MCF 10A (cell line): ENCODE measurements around the gene LMAN2. TPM values are rescaled to one million over a fixed set of nuclear protein-coding genes. Genes with fewer than 3 reads are reported as not detected.

ENCODE experiments used
- BruUV-seq: library from RNA; stranded (reverse); fragments of 400-500 nt; replicated peaks from 2 replicates; lab custom pipeline; 2021; lab: Mats Ljungman, UMichigan
- CTCF ChIA-PET: fragments of 300-600 bp; sonication (Branson Sonifier 250); formaldehyde crosslinking; extraction: SDS; loops from one replicate; lab custom pipeline; 2021; ENCODE audit warnings: antibody characterized with exemption, inconsistent platforms; lab: Yijun Ruan, JAX
- POLR2A ChIA-PET: fragments of 300-600, 350-650 bp; sonication (Branson Sonifier 250); formaldehyde crosslinking; extraction: SDS; loops from one replicate; lab custom pipeline; 2020; ENCODE audit warnings: antibody characterized with exemption, inconsistent platforms; lab: Yijun Ruan, JAX
- DNase-seq: peaks from one replicate; pipeline ENCODE4 v3.0.0-alpha.2; 2018; ENCODE audit not compliant: unreplicated experiment
- H3K27ac Mint-ChIP-seq: one replicate; pipeline ENCODE4 v1.8.0; 2022; ENCODE audit warnings: mild to moderate bottlenecking, low read depth, mixed read lengths; ENCODE audit not compliant: unreplicated experiment
- H3K27me3 Mint-ChIP-seq: one replicate; pipeline ENCODE4 v1.8.0; 2022; ENCODE audit warnings: mixed read lengths; ENCODE audit not compliant: insufficient read depth, unreplicated experiment
- H3K36me3 Mint-ChIP-seq: one replicate; pipeline ENCODE4 v1.8.0; 2022; ENCODE audit warnings: mild to moderate bottlenecking, moderate library complexity, mixed read lengths; ENCODE audit not compliant: insufficient read depth, unreplicated experiment
- H3K4me1 Mint-ChIP-seq: one replicate; pipeline ENCODE4 v1.8.0; 2022; ENCODE audit warnings: mixed read lengths; ENCODE audit not compliant: insufficient read depth, unreplicated experiment
- H3K4me3 Mint-ChIP-seq: one replicate; pipeline ENCODE4 v1.8.0; 2022; ENCODE audit warnings: mild to moderate bottlenecking, moderate library complexity, mixed read lengths; ENCODE audit not compliant: unreplicated experiment
- H3K9me3 Mint-ChIP-seq: one replicate; pipeline ENCODE4 v1.8.0; 2022; ENCODE audit warnings: mixed read lengths; ENCODE audit not compliant: unreplicated experiment
- intact Hi-C: fragments of 100-400 bp; cut with micrococcal nuclease; formaldehyde crosslinking; loops from 2 replicates; pipeline ENCODE4 v1.14.1; 2022
- total RNA-seq: library from RNA; stranded (reverse); gene quantifications from 2 replicates; pipeline ENCODE4 v1.2.3, GENCODE V29; 2022
- TF ChIP-seq, protein P1 (sequence below): fragments of 200-600 bp; IDR thresholded peaks from one replicate; pipeline ENCODE4 v1.8.0; 2022; ENCODE audit warnings: antibody characterized with exemption, mild to moderate bottlenecking; ENCODE audit not compliant: unreplicated experiment

Gene LMAN2
- total RNA-seq, 1 experiment from 2014 or later: 221 TPM

DNA sequence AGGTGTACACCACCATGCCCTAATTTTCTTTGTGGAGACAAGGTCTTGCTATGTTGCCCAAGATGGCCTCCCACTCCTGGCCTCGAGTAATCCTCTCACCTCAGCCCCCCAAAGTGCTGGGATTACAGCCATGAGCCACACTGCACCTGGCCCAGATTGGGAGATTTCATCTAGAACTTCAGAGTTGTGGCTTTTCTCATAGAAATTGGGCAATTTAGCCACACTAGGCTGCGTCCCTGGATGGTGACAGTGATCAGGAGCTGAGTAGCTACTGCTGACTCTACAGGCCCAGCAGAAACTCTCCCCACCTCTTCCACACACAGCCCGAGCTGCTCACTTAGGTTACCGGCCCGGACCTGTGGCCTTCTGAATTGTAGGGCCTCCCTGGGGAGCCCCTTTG, 41.3 kb upstream of the LMAN2 start:
- no peak overlapping the region for H3K4me3 Mint-ChIP-seq
- H3K4me1 Mint-ChIP-seq: peaks cover 33% of the 10 kb centered on the region
- intact Hi-C loops: no loop called here
- TF ChIP-seq, protein P1, sequence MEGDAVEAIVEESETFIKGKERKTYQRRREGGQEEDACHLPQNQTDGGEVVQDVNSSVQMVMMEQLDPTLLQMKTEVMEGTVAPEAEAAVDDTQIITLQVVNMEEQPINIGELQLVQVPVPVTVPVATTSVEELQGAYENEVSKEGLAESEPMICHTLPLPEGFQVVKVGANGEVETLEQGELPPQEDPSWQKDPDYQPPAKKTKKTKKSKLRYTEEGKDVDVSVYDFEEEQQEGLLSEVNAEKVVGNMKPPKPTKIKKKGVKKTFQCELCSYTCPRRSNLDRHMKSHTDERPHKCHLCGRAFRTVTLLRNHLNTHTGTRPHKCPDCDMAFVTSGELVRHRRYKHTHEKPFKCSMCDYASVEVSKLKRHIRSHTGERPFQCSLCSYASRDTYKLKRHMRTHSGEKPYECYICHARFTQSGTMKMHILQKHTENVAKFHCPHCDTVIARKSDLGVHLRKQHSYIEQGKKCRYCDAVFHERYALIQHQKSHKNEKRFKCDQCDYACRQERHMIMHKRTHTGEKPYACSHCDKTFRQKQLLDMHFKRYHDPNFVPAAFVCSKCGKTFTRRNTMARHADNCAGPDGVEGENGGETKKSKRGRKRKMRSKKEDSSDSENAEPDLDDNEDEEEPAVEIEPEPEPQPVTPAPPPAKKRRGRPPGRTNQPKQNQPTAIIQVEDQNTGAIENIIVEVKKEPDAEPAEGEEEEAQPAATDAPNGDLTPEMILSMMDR: no peak
- DNase-seq: no peak
- ChIA-PET POLR2A (interaction anchor here (0.7 to 5.7 kb wide), 5 partner anchors 10 to 89 kb away, joined by 3 to 90 read pairs (median 4); partner anchors contain the start of genes GRK6, PRELID1 and RAB24), CTCF (interaction anchor here (1.5 to 7.8 kb wide), 5 partner anchors 10 to 109 kb away, joined by 6 to 263 read pairs (median 107); partner anchors contain the start of genes PFN3 and PRR7)
- H3K36me3 Mint-ChIP-seq: no peaks in the 10 kb centered on the region
- no TSS peak for BruUV-seq
- no peaks in the 10 kb centered on the region for H3K27me3 Mint-ChIP-seq
- no peak overlapping the region for H3K27ac Mint-ChIP-seq
- no peaks in the 10 kb centered on the region for H3K9me3 Mint-ChIP-seq

DNA sequence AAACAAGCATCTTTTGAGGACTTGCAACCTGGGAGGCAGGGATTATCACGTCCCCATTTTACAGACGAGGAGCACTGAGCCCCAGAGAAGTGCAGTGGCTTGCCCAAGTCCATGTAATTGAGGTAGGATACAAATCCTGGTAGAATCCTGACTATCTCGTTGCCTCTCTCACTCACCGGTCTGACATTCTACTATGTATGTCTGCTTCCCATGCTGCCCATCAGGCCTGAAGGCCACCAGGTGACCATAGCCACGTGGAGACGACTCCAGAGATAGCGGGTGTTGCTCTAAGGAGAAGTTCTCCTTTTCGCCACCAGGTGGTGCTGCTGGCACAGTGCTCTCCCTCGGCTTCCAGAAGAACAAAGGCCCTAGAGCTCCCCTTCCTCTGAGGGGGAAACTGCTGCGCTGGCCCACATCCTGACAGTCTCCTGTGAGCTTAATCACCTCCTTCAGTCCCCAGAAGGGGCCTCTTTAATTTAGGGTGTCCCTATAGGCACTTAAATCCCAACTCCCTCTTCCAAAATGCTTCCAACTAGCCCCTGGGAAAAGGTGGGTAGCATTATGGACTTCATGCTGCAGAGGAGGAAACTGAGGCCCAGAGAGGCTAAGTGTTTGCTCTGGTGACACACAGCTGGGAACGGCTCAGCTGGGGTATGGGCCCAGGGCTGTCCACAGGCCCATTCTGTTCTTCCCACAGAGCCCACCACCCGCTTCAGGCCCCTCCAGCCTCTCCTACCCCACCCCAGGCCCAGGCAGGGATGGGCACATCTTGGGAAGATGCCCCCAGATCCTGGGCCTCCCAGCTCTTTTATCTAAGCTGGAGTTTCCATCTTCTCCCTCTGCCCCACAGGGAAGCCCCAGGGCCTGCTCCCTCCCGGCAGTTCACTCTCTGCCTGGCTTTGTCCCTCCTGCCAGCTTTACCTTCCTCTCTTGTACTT, 39.2 kb upstream of the LMAN2 start:
- peak overlapping the region; percentile 49 for H3K4me3 Mint-ChIP-seq
- H3K27me3 Mint-ChIP-seq: no peaks in the 10 kb centered on the region

DNA sequence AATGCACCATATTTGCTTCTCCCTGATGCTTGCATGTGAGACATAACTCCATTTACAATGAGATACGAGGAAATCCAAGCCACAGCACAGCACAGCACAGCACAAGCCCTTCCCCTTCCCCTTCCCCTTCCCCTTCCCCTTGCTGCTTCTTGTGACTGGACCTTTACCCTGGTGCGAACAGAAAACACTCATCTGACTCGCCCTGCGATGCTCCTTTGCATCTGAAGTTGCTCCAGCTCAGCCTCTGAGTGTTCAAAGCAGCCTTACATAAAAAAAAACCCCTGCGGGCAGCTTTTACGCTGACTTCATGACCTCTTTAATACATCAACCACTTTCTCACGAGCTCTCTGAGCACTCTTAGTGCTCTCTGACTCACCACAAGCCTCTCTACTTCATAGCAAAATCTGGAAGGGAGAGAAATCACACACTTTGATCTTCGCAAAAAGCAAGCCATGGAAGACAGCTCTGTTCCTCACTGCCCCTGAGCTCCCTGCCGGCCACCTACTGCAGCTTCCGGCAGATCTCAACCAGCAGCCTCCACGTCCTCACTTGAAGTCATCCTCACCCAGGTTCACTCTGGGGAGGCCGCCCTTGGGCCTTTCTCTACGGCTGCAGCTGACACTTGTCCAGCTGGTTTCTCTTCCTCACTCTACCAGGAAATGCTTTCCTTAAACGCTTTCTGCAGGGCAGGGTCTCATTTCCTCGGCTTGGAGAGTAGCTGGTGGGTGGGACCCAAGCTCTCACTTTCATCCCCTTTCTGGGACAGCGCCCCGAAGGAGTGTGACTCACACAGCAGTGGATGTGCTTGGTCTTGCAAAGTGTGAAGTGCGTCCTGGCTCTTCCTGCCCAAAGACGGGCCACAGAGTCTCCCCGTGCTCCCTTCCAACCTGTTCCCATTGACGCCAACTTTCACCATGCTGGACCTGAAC, 38.0 kb upstream of the LMAN2 start:
- H3K4me3 Mint-ChIP-seq: peak overlapping the region; percentile 49
- no peaks in the 10 kb centered on the region for H3K36me3 Mint-ChIP-seq
- peak; percentile 96 for DNase-seq
- H3K4me1 Mint-ChIP-seq: peaks cover 33% of the 10 kb centered on the region
- no peaks in the 10 kb centered on the region for H3K27me3 Mint-ChIP-seq
- no TSS peak for BruUV-seq
- H3K27ac Mint-ChIP-seq: peak overlapping the region; percentile 12
- TF ChIP-seq, protein P1: no peak
- no peaks in the 10 kb centered on the region for H3K9me3 Mint-ChIP-seq
- intact Hi-C loops: loop anchor here (1.0 kb wide), 6 partner anchors 13 to 112 kb away; partner anchors contain the start of genes GRK6 and PDLIM7
- POLR2A ChIA-PET: interaction anchor here (0.6 to 5.7 kb wide), 29 partner anchors 11 to 276 kb away, joined by 3 to 137 read pairs (median 5); partner anchors contain the start of genes DDX41, GRK6, LMAN2 and PDLIM7
- CTCF ChIA-PET: interaction anchor here (0.5 to 7.8 kb wide), 49 partner anchors 9 to 1583 kb away, joined by 3 to 263 read pairs (median 5); partner anchors contain the start of genes F12, GRK6, LMAN2 and PDLIM7

More for the DNA sequence above, 39.2 kb upstream of the LMAN2 start:
- H3K9me3 Mint-ChIP-seq: no peaks in the 10 kb centered on the region
- POLR2A ChIA-PET: interaction anchor here (0.6 to 5.7 kb wide), 22 partner anchors 12 to 156 kb away, joined by 3 to 137 read pairs (median 6); partner anchors contain the start of genes GRK6, LMAN2 and PDLIM7
- CTCF ChIA-PET: interaction anchor here (0.6 to 7.8 kb wide), 52 partner anchors 8 to 765 kb away, joined by 3 to 263 read pairs (median 5); partner anchors contain the start of genes DDX41, F12, GRK6 and LMAN2
- BruUV-seq: no TSS peak
- peak; percentile 91 for DNase-seq
- peaks cover 33% of the 10 kb centered on the region for H3K4me1 Mint-ChIP-seq
- intact Hi-C loops: loop anchor here (1.0 kb wide), 6 partner anchors 12 to 111 kb away; partner anchors contain the start of genes GRK6 and PDLIM7
- H3K27ac Mint-ChIP-seq: peak overlapping the region; percentile 76
- TF ChIP-seq, protein P1: peak; percentile 99
- no peaks in the 10 kb centered on the region for H3K36me3 Mint-ChIP-seq
